PC-3 (cell line): ENCODE results near the gene FAR1.

Experiments
- EZH2 ChIP-seq: fragments of 300-600 bp; sonication (generic); IDR thresholded peaks from one replicate; pipeline ENCODE4 v1.6.1; 2017; ENCODE audit warnings: antibody characterized with exemption, mild to moderate bottlenecking, low read length; ENCODE audit not compliant: unreplicated experiment
- TF ChIP-seq, protein P1 (sequence below): fragments of 300-600 bp; sonication (generic); conservative IDR thresholded peaks from 2 replicates; pipeline ENCODE4 v1.5.1; 2017; ENCODE audit warnings: antibody characterized with exemption, low read depth, mild to moderate bottlenecking, low read length

DNA sequence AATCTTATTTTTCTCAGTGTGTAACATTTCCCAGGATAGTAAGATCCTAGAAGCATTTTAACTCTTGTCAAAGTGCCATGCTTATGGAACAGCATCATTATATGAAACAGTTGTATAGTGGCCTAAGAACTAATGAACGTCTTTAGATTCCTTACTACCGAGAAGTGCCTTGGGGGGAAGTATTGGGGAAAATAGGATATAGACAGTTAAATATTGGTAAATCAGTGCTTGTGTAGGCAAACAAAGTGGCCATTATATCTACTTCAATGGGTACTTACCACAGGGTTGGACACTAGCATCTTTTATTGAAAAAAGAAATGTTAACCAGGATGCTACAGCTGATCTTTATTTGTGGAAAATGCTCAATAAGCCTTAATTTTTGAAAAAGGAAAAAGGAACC lies 11.3 kb downstream of the FAR1 start:
- TF ChIP-seq EZH2: no peak
- TF ChIP-seq, protein P1, sequence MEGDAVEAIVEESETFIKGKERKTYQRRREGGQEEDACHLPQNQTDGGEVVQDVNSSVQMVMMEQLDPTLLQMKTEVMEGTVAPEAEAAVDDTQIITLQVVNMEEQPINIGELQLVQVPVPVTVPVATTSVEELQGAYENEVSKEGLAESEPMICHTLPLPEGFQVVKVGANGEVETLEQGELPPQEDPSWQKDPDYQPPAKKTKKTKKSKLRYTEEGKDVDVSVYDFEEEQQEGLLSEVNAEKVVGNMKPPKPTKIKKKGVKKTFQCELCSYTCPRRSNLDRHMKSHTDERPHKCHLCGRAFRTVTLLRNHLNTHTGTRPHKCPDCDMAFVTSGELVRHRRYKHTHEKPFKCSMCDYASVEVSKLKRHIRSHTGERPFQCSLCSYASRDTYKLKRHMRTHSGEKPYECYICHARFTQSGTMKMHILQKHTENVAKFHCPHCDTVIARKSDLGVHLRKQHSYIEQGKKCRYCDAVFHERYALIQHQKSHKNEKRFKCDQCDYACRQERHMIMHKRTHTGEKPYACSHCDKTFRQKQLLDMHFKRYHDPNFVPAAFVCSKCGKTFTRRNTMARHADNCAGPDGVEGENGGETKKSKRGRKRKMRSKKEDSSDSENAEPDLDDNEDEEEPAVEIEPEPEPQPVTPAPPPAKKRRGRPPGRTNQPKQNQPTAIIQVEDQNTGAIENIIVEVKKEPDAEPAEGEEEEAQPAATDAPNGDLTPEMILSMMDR: no peak
